ENCODE data around the gene RLN3.

- TF ChIP-seq CTCF (IDR thresholded peaks at IDR 0.05), result no peak
- TF ChIP-seq POLR2A (IDR thresholded peaks at IDR 0.05), result no peak
These were observed 41.5 kb upstream of the RLN3 start for GRCh38 chr19:13986348-13986904.
